HG03565 (cell line): ENCODE data around the gene CDK6.

ENCODE experiments used
- ATAC-seq: cut with Tn5 transposase; IDR thresholded peaks from one replicate; pipeline ENCODE4 v1.9.1; 2021; ENCODE audit warnings: mild to moderate bottlenecking, moderate library complexity; ENCODE audit not compliant: unreplicated experiment

The CDK6 gene

GRCh38 chr7:92714767-92715166 is 121.6 kb downstream of the CDK6 start:
- ATAC-seq = no peak

GRCh38 chr7:92714280-92714679 is 122.1 kb downstream of the CDK6 start:
- ATAC-seq = no peak

GRCh38 chr7:92709912-92710311 is 126.5 kb downstream of the CDK6 start:
- ATAC-seq = no peak

GRCh38 chr7:92709150-92709549 is 127.2 kb downstream of the CDK6 start:
- ATAC-seq = no peak

- no peak for ATAC-seq
Observed at GRCh38 chr7:92708111-92709042, 128.0 kb downstream of the CDK6 start.

- ATAC-seq = no peak
Observed at GRCh38 chr7:92707435-92707834, 128.9 kb downstream of the CDK6 start.

GRCh38 chr7:92706563-92706962 is 129.8 kb downstream of the CDK6 start:
- ATAC-seq = no peak

- ATAC-seq = no peak
Observed at GRCh38 chr7:92705831-92706230, 130.5 kb downstream of the CDK6 start.

- ATAC-seq = no peak
Observed at GRCh38 chr7:92704858-92705257, 131.5 kb downstream of the CDK6 start.

- no peak for ATAC-seq
Observed at GRCh38 chr7:92702535-92702934, 133.8 kb downstream of the CDK6 start.

- ATAC-seq = no peak
Observed at GRCh38 chr7:92699966-92700514, 136.3 kb downstream of the CDK6 start.

- no peak for ATAC-seq
Observed at GRCh38 chr7:92699560-92699959, 136.8 kb downstream of the CDK6 start.

GRCh38 chr7:92698237-92698841 is 138.0 kb downstream of the CDK6 start:
- ATAC-seq = no peak

GRCh38 chr7:92697414-92697813 is 139.0 kb downstream of the CDK6 start:
- ATAC-seq = no peak

GRCh38 chr7:92697012-92697411 is 139.4 kb downstream of the CDK6 start:
- ATAC-seq = no peak

GRCh38 chr7:92696584-92696983 is 139.8 kb downstream of the CDK6 start:
- ATAC-seq = no peak

- no peak for ATAC-seq
Observed at GRCh38 chr7:92695308-92696261, 140.8 kb downstream of the CDK6 start.

- ATAC-seq = no peak
Observed at GRCh38 chr7:92694211-92694610, 142.2 kb downstream of the CDK6 start.

- no peak for ATAC-seq
Observed at GRCh38 chr7:92693519-92693918, 142.9 kb downstream of the CDK6 start.

GRCh38 chr7:92691578-92691977 is 144.8 kb downstream of the CDK6 start:
- ATAC-seq = peak; percentile 90
